NCI-H2171 treated with DMSO at 0.1 percent for 48 hours (cell line): ENCODE measurements around the gene CHST8.

Source experiments
- DNase-seq: peaks from one replicate; lab custom pipeline; 2025; lab: John Stamatoyannopoulos, UW

The CHST8 gene

GRCh38 chr19:33769208-33769607 lies 147.5 kb downstream of the CHST8 start:
- no peak for DNase-seq

DNA sequence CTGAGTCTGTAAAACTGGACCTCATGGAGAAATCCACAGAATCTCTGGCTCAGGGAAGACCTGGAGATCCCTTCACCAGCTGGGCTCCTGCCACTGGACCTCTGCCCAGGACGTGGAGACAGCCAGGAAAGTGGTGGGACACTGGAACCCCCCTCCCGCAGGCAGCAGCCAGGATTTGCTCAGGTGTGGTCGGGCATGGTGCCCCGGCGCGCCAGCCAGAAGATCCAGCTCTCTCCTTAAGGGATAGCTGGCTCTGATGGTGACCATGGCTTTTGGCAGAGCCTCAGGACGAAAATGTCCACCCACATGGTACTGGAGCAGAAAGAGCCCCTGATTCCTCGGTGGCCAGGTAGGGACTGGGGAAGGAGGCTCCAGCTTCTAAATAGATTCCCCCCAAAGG lies 148.4 kb downstream of the CHST8 start:
- no peak for DNase-seq

DNA sequence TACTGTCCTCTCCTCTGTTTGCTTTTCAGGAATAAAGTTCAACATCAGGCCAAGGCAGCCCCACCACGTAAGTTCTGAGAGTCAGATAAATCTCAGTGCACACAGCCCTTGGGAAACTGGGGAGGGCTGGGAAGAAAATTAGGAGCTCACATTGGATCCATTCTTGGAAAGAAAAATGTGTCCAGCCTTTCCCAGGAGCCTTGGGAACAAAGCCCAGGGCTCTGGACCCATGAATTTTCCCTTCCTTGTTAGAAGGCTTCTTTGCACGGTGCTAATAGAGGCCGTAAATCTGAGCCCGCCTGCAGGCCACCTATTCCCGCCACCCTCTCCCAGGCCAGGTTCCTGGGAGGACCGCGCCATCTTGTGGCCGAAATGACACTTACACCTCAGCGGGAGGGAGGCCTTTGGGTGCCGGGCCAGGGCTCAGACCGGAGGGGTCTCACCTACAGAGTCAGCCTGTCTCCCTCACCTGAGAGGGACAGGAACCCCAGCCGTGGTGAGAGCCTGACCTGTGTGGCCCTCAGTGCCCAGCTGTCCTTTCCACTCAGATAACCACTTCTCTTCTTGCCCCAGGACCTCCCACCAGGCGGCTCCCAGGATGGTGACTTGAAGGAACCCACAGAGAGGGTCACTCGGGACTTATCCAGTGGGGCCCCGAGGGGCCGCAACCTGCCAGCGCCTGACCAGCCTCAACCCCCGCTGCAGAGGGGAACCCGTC lies 149.8 kb downstream of the CHST8 start:
- DNase-seq = peak; percentile 68

GRCh38 chr19:33772102-33772857 lies 150.5 kb downstream of the CHST8 start:
- DNase-seq = no peak

DNA sequence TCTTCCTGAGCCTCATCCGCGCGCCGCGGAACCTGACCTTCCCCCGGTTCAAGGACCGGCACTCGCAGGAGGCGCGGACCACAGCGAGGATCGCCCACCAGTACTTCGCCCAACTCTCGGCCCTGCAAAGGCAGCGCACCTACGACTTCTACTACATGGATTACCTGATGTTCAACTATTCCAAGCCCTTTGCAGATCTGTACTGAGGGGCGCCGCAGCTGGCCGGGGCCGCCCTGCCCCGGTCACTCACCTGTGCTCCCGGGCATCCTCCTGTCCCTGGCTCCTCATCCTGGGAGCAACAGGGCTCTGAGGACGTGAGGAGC lies 151.1 kb downstream of the CHST8 start:
- DNase-seq = no peak

- no peak for DNase-seq
These were observed 152.2 kb downstream of the CHST8 start for GRCh38 chr19:33773704-33774624.

- DNase-seq = no peak
These were observed 153.0 kb downstream of the CHST8 start for GRCh38 chr19:33774751-33775150.

GRCh38 chr19:33775731-33776487 lies 154.2 kb downstream of the CHST8 start:
- no peak for DNase-seq

GRCh38 chr19:33777351-33777750 lies 155.6 kb downstream of the CHST8 start:
- no peak for DNase-seq

DNA sequence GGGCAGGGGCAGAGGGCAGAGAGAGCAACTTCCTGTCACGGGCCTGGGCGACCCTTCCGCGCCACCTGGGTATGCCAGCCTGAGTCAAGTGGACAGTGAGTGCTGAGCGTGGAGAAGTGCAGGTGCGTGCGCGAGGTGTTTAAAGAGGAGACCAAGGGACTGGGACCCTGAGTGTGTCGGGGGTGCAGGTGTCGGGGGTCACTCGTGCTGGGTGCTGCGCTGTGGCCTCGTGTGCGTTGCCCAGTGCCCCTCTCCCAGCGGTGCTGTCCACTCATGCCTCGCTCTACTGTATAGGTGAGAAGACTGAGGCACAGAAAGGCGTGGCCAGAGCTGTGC lies 156.0 kb downstream of the CHST8 start:
- DNase-seq = no peak

GRCh38 chr19:33778089-33778791 lies 156.5 kb downstream of the CHST8 start:
- peak; percentile 76 for DNase-seq

- DNase-seq = no peak
These were observed 158.1 kb downstream of the CHST8 start for GRCh38 chr19:33779849-33780248.

GRCh38 chr19:33780251-33780650 lies 158.5 kb downstream of the CHST8 start:
- no peak for DNase-seq

GRCh38 chr19:33780746-33781145 lies 159.0 kb downstream of the CHST8 start:
- DNase-seq = no peak

GRCh38 chr19:33781415-33781935 lies 159.7 kb downstream of the CHST8 start:
- no peak for DNase-seq

- no peak for DNase-seq
These were observed 160.2 kb downstream of the CHST8 start for GRCh38 chr19:33781996-33782395.

DNA sequence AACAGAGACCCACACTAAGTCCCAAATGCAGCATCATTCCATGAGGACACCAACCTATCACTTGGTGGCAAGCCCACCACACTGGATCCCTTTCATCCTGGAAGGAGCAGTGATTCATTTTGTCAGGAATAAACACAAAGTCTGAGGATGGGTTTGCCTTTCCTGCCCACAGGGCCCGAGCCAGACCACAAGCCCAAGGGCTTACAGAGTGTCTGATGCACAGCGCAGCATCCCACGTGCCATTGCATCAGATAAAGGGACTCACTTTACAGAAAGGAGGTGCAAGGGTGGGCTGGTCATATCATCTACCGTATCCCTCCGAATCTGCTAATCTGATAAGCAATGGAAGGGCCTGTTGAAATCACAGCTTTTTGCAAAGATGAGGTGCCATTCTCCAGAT lies 162.7 kb downstream of the CHST8 start:
- DNase-seq = no peak

DNA sequence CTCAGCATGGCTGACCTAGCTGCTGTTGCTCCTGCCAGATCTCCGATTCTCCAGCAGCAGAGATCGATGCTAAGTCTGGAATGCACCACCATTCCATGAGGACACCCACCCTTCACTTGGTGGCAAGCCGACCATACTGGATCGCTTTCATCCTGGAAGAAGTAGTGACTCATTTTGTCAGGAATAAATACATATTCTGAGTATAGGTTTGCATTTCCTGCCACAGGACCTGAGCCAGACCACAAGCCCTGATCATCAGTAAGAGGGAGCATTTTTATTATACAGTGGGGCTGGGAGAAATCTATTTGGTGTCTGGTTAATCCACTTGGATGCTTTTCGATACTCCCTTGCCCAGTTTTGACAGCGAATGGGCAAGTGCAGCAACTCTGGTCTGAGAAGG lies 164.0 kb downstream of the CHST8 start:
- no peak for DNase-seq

GRCh38 chr19:33788676-33789075 lies 166.9 kb downstream of the CHST8 start:
- peak; percentile 28 for DNase-seq

GRCh38 chr19:33789344-33789743 lies 167.6 kb downstream of the CHST8 start:
- DNase-seq = no peak

DNA sequence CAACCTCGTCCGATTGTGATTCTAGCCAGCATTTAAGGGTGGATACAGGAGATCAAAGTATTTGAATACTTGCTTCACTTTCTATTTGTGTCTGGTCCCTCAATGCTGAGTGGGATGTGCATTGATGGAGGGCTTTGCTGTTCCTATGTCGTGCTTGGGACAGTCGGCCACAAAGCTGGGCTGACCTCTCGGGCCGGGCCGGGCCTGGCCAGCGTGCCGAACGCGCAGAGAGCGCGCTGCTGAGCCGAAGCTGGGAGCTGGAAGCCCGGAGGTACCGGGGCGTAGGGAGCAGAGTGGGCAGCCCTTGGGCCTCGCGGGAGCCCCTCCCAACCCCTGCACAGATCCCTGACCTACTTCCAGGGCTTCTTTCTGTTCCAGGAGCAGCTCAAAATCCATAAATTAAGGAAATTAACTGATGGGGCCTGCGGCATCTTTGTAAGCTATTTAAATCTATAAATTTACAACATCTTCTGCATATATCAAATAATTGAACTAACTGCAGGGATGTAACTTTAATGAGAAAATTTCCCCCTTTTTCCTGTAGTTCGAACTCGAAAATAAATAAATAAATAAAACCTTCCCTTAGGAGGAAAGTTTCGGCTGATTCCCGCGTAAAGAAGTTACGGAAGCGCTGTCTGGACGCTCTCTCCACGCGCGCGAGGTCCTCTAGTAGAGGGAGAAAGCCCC lies 173.1 kb downstream of the CHST8 start:
- DNase-seq = peak; percentile 50
